ENCODE results near the gene EME2.

The EME2 gene

DNA sequence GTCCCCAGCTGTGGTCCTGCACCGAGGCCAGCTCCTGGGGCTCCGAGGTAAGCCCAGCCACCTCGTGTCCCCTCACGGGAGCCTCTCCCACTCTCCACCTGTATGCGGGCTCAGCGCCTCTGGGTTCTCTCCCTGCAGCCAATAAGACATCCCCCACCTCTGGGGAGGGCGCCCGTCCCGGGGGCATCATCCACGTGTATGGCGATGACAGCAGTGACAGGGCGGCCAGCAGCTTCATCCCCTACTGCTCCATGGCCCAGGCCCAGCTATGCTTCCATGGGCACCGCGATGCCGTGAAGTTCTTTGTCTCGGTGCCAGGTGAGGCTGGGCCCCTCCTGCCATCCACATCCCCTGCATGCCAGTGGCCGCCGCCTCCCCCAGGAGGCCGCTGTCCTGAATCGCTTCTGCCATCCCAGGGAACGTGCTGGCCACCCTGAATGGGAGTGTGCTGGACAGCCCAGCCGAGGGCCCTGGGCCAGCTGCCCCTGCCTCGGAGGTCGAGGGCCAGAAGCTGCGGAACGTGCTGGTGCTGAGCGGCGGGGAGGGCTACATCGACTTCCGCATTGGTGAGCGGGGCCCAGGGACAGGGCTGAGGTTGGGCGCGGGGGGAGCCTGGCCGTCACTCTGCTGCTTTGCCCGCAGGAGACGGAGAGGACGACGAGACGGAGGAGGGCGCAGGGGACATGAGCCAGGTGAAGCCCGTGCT is 4.4 kb upstream of the EME2 start:
- Mint-ChIP-seq H3K4me3 (no peak overlapping the region), H3K9me3 (no peaks in the 10 kb centered on the region), H3K36me3 (ENCODE audit: low read depth) (peaks cover 17% of the 10 kb centered on the region), H3K27me3 (no peaks in the 10 kb centered on the region), H3K27ac (peak overlapping the region; percentile 45), H3K4me1 (ENCODE audit: low read depth) (peaks cover 10% of the 10 kb centered on the region)

- Mint-ChIP-seq H3K4me1 (ENCODE audit: low read depth) (peaks cover 12% of the 10 kb centered on the region), H3K27me3 (no peaks in the 10 kb centered on the region), H3K36me3 (ENCODE audit: low read depth) (peaks cover 17% of the 10 kb centered on the region), H3K4me3 (no peak overlapping the region), H3K27ac (no peak overlapping the region), H3K9me3 (no peaks in the 10 kb centered on the region)
These were observed 3.7 kb upstream of the EME2 start for GRCh38 chr16:1768767-1769401.

DNA sequence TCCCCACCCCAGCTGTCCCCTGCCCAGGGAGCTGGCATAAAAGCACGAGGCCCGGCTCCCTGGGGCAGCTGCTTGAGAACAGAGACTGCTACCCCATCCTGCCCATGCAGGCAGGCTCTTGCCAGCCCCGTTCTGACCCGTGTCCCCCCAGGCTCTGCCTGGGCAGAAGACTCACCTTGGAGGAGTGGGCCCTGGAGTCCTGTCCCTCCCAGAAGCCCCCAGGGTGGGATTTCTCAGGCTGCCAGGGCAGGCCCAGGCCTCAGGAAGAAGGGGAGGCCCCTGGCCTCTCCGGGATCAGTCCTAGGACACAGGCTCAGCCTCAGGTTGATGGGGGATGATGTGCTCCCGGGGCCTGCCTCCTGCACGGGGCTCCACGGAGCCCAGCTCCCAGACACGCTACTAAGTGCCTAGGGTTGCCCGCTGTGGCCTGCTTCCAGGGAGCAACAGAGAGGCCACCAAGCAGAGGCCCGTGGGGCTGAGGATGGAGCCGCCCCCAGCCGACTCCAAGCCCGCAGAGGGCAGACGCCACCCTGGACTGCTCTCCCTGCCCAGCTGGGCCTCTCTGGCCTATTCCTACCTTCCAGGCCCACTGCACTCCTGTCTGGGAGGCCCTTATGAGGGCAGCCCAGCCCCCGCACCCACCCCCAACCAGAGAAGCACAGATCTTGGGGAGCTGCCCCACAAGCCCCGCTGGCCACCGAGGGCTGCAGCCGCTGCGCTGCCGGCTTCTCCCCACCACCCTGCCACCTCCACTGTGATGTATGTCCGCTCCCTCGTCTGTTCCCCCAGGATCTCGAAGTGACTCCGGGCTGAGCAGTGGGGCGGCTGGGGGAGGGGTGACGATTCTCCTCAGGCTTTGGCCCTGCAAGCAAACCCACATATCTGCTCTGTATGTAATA is 3.0 kb upstream of the EME2 start:
- peaks cover 17% of the 10 kb centered on the region for H3K36me3 Mint-ChIP-seq (ENCODE audit: low read depth)
- no peaks in the 10 kb centered on the region for H3K9me3 Mint-ChIP-seq
- no peak overlapping the region for H3K27ac Mint-ChIP-seq
- H3K4me1 Mint-ChIP-seq (ENCODE audit: low read depth), result peaks cover 14% of the 10 kb centered on the region
- no peaks in the 10 kb centered on the region for H3K27me3 Mint-ChIP-seq
- H3K4me3 Mint-ChIP-seq, result peak overlapping the region; percentile 81

GRCh38 chr16:1770328-1771187 is 2.1 kb upstream of the EME2 start:
- H3K9me3 Mint-ChIP-seq, result no peaks in the 10 kb centered on the region
- H3K4me1 Mint-ChIP-seq (ENCODE audit: low read depth), result peaks cover 18% of the 10 kb centered on the region
- H3K36me3 Mint-ChIP-seq (ENCODE audit: low read depth), result peaks cover 17% of the 10 kb centered on the region
- peak overlapping the region; percentile 83 for H3K27ac Mint-ChIP-seq
- H3K4me3 Mint-ChIP-seq, result peak overlapping the region; percentile 81
- H3K27me3 Mint-ChIP-seq, result no peaks in the 10 kb centered on the region

- H3K27ac Mint-ChIP-seq, result peak within 1 kb of the TSS; percentile 99
- H3K27me3 Mint-ChIP-seq, result no peaks in the 10 kb centered on the region
- no peaks in the 10 kb centered on the region for H3K9me3 Mint-ChIP-seq
- H3K4me1 Mint-ChIP-seq (ENCODE audit: low read depth), result peaks cover 18% of the 10 kb centered on the region
- peak within 1 kb of the TSS; percentile 100 for H3K4me3 Mint-ChIP-seq
- H3K36me3 Mint-ChIP-seq (ENCODE audit: low read depth), result peaks cover 17% of the 10 kb centered on the region
These were observed 1.3 kb upstream of the EME2 start, which contains the start of gene NME3 for GRCh38 chr16:1771188-1771863. Gene NME3, minus strand, starts transcription at chr16:1771543. Its CDS starts 9 bp downstream, at chr16:1771534.

DNA sequence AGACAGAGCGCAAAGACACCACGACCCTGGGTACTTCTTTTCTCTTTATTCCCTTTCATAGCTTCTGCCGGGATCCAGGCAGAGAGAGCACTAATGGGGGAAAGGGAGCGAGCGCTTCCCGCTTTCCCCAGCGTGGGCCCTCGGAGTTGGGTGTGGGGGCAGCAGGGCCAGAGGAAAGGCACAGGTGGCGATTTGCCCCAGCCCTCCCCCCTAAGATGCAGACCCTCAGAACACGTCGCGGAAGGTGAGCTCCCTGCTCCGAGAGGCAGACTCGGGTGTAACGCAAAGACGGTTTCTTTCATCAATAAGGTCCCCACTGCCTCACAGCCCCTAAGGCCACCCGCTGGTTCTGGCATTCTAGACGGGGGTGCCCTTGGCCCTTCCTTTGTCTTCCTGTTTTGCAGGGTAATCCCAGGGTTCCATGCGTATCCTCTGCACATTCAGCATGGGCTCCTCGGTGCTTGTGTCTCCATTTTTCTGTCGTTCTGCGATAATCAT is 697 bp upstream of the EME2 start:
- Mint-ChIP-seq H3K27ac (peak overlapping the region; percentile 99), H3K27me3 (no peaks in the 10 kb centered on the region), H3K4me1 (ENCODE audit: low read depth) (peaks cover 18% of the 10 kb centered on the region), H3K4me3 (peak overlapping the region; percentile 100), H3K36me3 (ENCODE audit: low read depth) (peaks cover 16% of the 10 kb centered on the region), H3K9me3 (no peaks in the 10 kb centered on the region)

- Mint-ChIP-seq H3K4me3 (peak within 1 kb of the TSS; percentile 100), H3K36me3 (ENCODE audit: low read depth) (peaks cover 10% of the 10 kb centered on the region), H3K4me1 (ENCODE audit: low read depth) (peaks cover 18% of the 10 kb centered on the region), H3K27me3 (no peaks in the 10 kb centered on the region), H3K27ac (peak within 1 kb of the TSS; percentile 99), H3K9me3 (no peaks in the 10 kb centered on the region)
These were observed 495 bp downstream of the EME2 start, which contains the start of gene MRPS34 for GRCh38 chr16:1772908-1773702. Gene MRPS34, minus strand, starts transcription at chr16:1773134. Its CDS starts 15 bp downstream, at chr16:1773119.

GRCh38 chr16:1773703-1774447 is 1.3 kb downstream of the EME2 start:
- Mint-ChIP-seq H3K27ac (peak overlapping the region; percentile 45), H3K36me3 (ENCODE audit: low read depth) (peaks cover 9% of the 10 kb centered on the region), H3K27me3 (no peaks in the 10 kb centered on the region), H3K4me1 (ENCODE audit: low read depth) (peaks cover 18% of the 10 kb centered on the region), H3K4me3 (peak overlapping the region; percentile 100), H3K9me3 (no peaks in the 10 kb centered on the region)

DNA sequence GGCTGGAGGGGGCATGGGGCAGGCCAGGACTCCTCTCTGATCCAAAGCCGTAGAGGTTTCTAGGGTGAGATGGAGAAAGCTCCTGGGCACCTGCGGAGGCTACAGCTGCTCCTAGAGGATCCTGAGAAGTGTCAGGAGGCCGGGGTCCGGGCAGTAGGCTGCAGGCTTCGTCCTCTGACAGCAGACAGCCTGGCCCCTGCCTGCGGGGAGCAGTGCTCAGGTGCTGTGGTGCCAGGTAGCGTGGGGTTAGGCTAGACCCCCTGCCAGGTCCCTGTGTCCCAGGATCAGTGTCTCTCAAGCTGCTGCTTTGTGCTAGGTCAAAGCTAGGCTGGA is 1.8 kb downstream of the EME2 start:
- Mint-ChIP-seq H3K4me1 (ENCODE audit: low read depth) (peaks cover 18% of the 10 kb centered on the region), H3K27ac (no peak overlapping the region), H3K9me3 (no peaks in the 10 kb centered on the region)

DNA sequence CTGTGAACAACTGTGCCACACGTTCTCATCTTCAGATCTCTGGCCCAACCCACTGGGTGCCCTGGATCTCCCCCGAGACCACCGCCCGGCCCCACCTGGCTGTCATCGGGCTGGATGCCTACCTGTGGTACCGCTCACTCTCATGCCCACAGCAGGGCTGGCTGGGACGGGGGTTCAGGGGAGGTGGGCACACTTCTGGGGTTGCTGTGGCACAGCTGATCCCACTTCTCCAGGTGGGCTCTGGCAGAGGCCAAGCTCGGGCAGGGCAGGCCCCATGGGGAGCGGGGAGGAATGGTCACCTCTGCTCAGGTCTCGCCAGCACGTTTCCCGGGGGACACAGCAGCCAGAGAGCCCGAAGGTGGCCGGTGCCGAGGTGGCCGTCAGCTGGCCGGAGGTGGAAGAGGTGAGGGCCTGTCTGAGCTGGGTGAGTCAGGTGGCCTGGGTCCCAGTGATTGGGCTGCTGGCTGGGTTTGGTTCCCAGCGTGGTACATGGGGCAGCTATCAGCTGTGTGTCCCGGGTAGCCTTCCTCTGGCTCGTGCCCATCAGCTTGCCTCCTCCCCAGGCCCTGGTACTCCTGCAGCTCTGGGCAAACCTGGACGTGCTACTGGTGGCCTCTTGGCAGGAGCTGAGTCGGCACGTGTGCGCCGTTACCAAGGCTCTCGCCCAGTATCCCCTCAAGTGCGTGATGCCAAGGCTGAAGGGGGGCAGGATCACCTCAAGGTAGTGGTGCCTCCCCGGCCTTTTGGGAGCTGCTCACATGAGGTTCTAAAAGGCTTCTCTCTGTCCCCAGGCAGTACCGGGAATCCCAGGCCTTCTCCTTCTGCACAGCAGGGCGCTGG is 2.6 kb downstream of the EME2 start:
- no peak overlapping the region for H3K4me3 Mint-ChIP-seq
- no peaks in the 10 kb centered on the region for H3K9me3 Mint-ChIP-seq
- H3K4me1 Mint-ChIP-seq (ENCODE audit: low read depth), result peaks cover 15% of the 10 kb centered on the region
- H3K36me3 Mint-ChIP-seq (ENCODE audit: low read depth), result peaks cover 9% of the 10 kb centered on the region
- no peak overlapping the region for H3K27ac Mint-ChIP-seq
- no peaks in the 10 kb centered on the region for H3K27me3 Mint-ChIP-seq

More for the DNA sequence above, 1.8 kb downstream of the EME2 start:
- Mint-ChIP-seq H3K36me3 (ENCODE audit: low read depth) (peaks cover 9% of the 10 kb centered on the region), H3K27me3 (no peaks in the 10 kb centered on the region), H3K4me3 (peak overlapping the region; percentile 43)

- Mint-ChIP-seq H3K27me3 (no peaks in the 10 kb centered on the region), H3K9me3 (no peaks in the 10 kb centered on the region), H3K4me1 (ENCODE audit: low read depth) (peaks cover 17% of the 10 kb centered on the region), H3K27ac (no peak overlapping the region), H3K36me3 (ENCODE audit: low read depth) (peaks cover 9% of the 10 kb centered on the region), H3K4me3 (no peak overlapping the region)
These were observed 3.4 kb downstream of the EME2 start for GRCh38 chr16:1775846-1776671.

Data from stimulated activated naive CD8-positive, alpha-beta T cell treated with anti-CD3 and anti-CD28 coated beads, Interleukin-15, Interleukin-2, amounts not matched to agents 100 ng/mL and 50 ng/mL, for 24 hours (primary cell).